GM19452 (cell line): ENCODE measurements around the gene ARHGAP30.
A peak's percentile ranks its signal among the peaks of the same experiment; 100 is the strongest.
"Not testable (repeated sequence)": the region's sequence is repeated elsewhere in the genome, so short reads cannot be mapped to it uniquely, and the experiment has no call there.

Experiments
- ATAC-seq: cut with Tn5 transposase; IDR thresholded peaks from one replicate; pipeline ENCODE4 v1.9.1; 2021; ENCODE audit not compliant: unreplicated experiment

Gene ARHGAP30

GRCh38 chr1:161070761-161071160 lies 1.1 kb upstream of the ARHGAP30 start:
- no peak for ATAC-seq

- peak; percentile 4 for ATAC-seq
These were observed 450 bp downstream of the ARHGAP30 start for GRCh38 chr1:161069241-161069640.

GRCh38 chr1:161068306-161069234 lies 1.1 kb downstream of the ARHGAP30 start:
- peak; percentile 53 for ATAC-seq

- no peak for ATAC-seq
These were observed 3.0 kb downstream of the ARHGAP30 start for GRCh38 chr1:161066694-161067093.

- ATAC-seq = not testable (repeated sequence)
These were observed 4.0 kb downstream of the ARHGAP30 start for GRCh38 chr1:161065681-161066080.

- ATAC-seq = not testable (repeated sequence)
These were observed 5.8 kb downstream of the ARHGAP30 start for GRCh38 chr1:161063936-161064335.

GRCh38 chr1:161061419-161061818 lies 8.3 kb downstream of the ARHGAP30 start:
- ATAC-seq = no peak

- ATAC-seq = no peak
These were observed 10.4 kb downstream of the ARHGAP30 start for GRCh38 chr1:161059293-161059692.

- no peak for ATAC-seq
These were observed 14.9 kb downstream of the ARHGAP30 start for GRCh38 chr1:161054805-161055204.

GRCh38 chr1:161054232-161054631 lies 15.5 kb downstream of the ARHGAP30 start:
- no peak for ATAC-seq

GRCh38 chr1:161052899-161053298 lies 16.8 kb downstream of the ARHGAP30 start:
- ATAC-seq = no peak

- ATAC-seq = no peak
These were observed 18.5 kb downstream of the ARHGAP30 start for GRCh38 chr1:161051219-161051618.

GRCh38 chr1:161048949-161049722 lies 20.6 kb downstream of the ARHGAP30 start:
- no peak for ATAC-seq

GRCh38 chr1:161047436-161048420 lies 22.0 kb downstream of the ARHGAP30 start:
- no peak for ATAC-seq

GRCh38 chr1:161046605-161047228 lies 23.0 kb downstream of the ARHGAP30 start:
- peak; percentile 40 for ATAC-seq

- peak; percentile 68 for ATAC-seq
These were observed 23.7 kb downstream of the ARHGAP30 start, which contains the start of gene USF1 for GRCh38 chr1:161045736-161046604. TSS of gene USF1 (minus strand) at chr1:161045977. CDS start at chr1:161043275, 2,702 bp downstream.

- ATAC-seq = peak; percentile 36
These were observed 24.6 kb downstream of the ARHGAP30 start for GRCh38 chr1:161044908-161045735.

GRCh38 chr1:161044535-161044907 lies 25.2 kb downstream of the ARHGAP30 start:
- ATAC-seq = no peak
